Activated naive CD4-positive, alpha-beta T cell treated with anti-CD3 and anti-CD28 coated beads, Interleukin-2, amount 10 ng/mL, durations not matched to agents 7 days and 5 days (primary cell): ENCODE data around the gene GOLGA5.
A peak's percentile ranks its signal among the peaks of the same experiment; 100 is the strongest.
"Not testable (repeated sequence)": the region's sequence is repeated elsewhere in the genome, so short reads cannot be mapped to it uniquely, and the experiment has no call there.

Source experiments
- CTCF ChIA-PET: fragments of 350-600 bp; sonication (Branson Sonifier 250); formaldehyde crosslinking; loops from one replicate; lab custom pipeline; 2021; ENCODE audit warnings: antibody characterized with exemption; lab: Charles Lee
- DNase-seq: peaks from one replicate; pipeline ENCODE4 v3.0.0-alpha.2; 2020
- H3K27ac Mint-ChIP-seq: one replicate; pipeline ENCODE4 v1.8.0; 2021; ENCODE audit warnings: mild to moderate bottlenecking, moderate library complexity, mixed read lengths
- H3K27me3 Mint-ChIP-seq: one replicate; pipeline ENCODE4 v1.8.0; 2021; ENCODE audit warnings: mild to moderate bottlenecking, mixed read lengths
- H3K36me3 Mint-ChIP-seq: one replicate; pipeline ENCODE4 v1.8.0; 2021; ENCODE audit warnings: mixed read lengths
- H3K4me1 Mint-ChIP-seq: one replicate; pipeline ENCODE4 v1.8.0; 2021; ENCODE audit warnings: mixed read lengths
- H3K4me3 Mint-ChIP-seq: one replicate; pipeline ENCODE4 v1.8.0; 2021; ENCODE audit warnings: mild to moderate bottlenecking, moderate library complexity, mixed read lengths
- H3K9me3 Mint-ChIP-seq: one replicate; pipeline ENCODE4 v1.8.0; 2021; ENCODE audit warnings: mixed read lengths

Gene GOLGA5

DNA sequence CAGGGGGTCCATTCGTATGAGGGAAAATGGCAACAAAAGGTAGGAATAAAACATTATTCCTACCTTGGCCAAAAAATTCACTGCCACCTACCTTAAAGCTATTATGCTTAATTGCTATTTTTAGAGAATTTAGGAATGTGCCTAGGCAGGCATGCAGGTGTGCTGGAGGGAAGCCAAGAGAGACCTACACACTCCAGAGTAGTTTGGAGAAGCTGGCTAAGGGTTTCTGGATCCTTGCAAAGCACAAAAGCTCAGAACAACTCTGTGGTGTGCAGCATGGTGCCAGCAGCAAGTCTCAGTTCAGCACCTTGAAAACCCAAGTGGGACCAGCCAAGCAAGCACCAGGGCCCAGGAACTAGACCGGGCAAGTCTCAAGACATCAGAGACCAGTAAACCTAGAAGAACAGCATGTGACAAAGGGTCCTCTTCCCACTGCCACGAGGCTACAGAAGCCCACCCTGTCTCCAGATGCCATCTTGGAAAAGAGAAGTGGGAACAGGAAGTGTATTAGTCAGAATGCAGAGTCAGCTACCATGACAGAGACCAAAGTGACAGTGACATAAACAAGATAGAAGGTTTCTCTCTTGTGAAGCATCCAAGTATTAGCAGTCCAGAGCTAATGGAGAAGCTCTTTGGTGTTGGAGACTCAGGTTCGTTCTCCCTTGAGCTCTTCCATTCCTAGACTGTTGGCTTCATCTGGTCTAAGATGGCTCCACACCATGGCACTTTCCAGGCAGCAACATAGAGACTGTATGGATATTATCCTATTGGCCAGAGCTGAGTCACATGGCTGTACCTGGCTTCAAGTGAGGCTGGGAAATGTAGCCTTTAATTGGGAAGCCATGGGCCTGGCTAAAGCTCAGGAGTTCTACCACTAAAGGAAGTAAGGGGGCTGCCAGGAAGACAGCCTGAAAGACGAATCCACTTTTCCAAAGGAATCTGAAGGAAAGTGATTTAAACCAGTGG lies 30.2 kb upstream of the GOLGA5 start:
- Mint-ChIP-seq H3K4me1 (peaks cover 38% of the 10 kb centered on the region), H3K27me3 (peaks cover 24% of the 10 kb centered on the region)
- H3K36me3 Mint-ChIP-seq, H3K4me3 Mint-ChIP-seq, H3K27ac Mint-ChIP-seq, DNase-seq, H3K9me3 Mint-ChIP-seq, CTCF ChIA-PET: not testable (repeated sequence)

DNA sequence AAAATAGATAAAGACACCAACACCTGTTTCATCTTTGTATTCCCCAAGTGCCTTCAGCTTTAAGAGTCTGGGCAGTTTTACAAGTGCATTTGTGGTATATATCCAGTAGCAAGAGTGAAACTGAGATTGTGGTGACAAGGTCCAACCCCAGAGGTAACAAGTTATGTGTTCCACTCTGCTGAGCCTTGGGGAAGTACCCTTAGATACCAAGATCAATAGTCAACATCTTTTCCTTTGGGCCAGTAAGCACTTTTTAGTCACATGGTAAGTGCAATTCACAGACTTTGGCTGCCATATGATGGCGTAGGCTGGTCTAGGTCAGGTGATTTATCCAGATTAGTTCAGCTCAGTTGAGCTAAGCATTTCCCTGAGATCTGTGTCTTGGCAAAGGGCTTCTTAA lies 25.9 kb upstream of the GOLGA5 start:
- peak overlapping the region; percentile 83 for H3K27ac Mint-ChIP-seq
- CTCF ChIA-PET, result not testable (repeated sequence)

GRCh38 chr14:92768795-92769194 lies 25.3 kb upstream of the GOLGA5 start:
- CTCF ChIA-PET, result no interaction called here
- no peak for DNase-seq
- no peaks in the 10 kb centered on the region for H3K9me3 Mint-ChIP-seq
- peaks cover 26% of the 10 kb centered on the region for H3K4me1 Mint-ChIP-seq
- H3K27ac Mint-ChIP-seq, result peak overlapping the region; percentile 83
- H3K27me3 Mint-ChIP-seq, result peaks cover 16% of the 10 kb centered on the region
- H3K36me3 Mint-ChIP-seq, result no peaks in the 10 kb centered on the region
- H3K4me3 Mint-ChIP-seq, result no peak overlapping the region

More for the DNA sequence above, 25.9 kb upstream of the GOLGA5 start:
- peak; percentile 57 for DNase-seq
- not testable (repeated sequence) for H3K9me3 Mint-ChIP-seq, H3K36me3 Mint-ChIP-seq, H3K4me3 Mint-ChIP-seq
- Mint-ChIP-seq H3K27me3 (peaks cover 16% of the 10 kb centered on the region), H3K4me1 (peaks cover 25% of the 10 kb centered on the region)

DNA sequence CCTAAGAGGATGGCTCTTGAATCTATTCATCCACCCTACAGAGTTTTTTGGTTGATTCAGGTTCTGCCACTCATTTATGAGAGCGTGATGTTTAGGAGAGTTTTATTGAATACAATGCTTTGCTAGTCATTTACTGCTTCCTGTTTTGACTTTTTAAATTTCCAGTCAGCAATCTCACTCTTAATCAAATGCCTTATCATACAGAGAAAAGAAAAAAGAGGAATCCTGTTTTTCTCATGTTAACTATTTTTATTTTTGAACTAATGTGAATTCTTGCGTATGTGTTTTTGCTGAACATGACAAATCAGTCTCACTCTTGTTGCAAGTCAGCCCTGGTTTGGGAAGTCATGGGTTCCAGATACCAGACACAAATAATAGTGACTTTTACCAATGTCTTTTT lies 23.6 kb upstream of the GOLGA5 start:
- Mint-ChIP-seq H3K27me3 (peaks cover 12% of the 10 kb centered on the region), H3K4me1 (peaks cover 38% of the 10 kb centered on the region)
- CTCF ChIA-PET, result no interaction called here

DNA sequence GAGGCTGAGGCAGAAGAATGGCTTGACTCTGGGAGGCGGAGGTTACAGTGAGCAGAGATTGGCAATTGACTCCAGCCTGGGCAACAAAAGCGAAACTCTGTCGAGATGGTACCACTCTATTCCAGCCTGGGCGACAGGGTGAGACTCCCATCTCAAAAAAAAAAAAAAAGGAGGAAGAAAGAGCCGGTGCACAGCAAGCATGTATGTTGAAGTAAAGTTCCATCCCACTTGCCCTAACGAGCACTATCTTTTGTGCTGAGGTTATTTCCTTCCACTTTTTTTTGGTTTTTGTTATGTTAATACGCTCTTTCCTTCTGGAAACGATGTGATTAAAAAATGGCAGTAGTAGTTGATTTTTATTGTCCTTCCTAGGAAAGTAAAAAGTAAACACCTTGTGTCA lies 19.5 kb upstream of the GOLGA5 start:
- CTCF ChIA-PET, result no interaction called here
- H3K36me3 Mint-ChIP-seq, result no peaks in the 10 kb centered on the region
- peaks cover 11% of the 10 kb centered on the region for H3K27me3 Mint-ChIP-seq
- H3K4me1 Mint-ChIP-seq, result peaks cover 27% of the 10 kb centered on the region
- DNase-seq, result no peak
- peaks cover 1% of the 10 kb centered on the region for H3K9me3 Mint-ChIP-seq
- H3K4me3 Mint-ChIP-seq, result no peak overlapping the region
- no peak overlapping the region for H3K27ac Mint-ChIP-seq

More for the DNA sequence above, 23.6 kb upstream of the GOLGA5 start:
- Mint-ChIP-seq H3K4me3 (no peak overlapping the region), H3K36me3 (no peaks in the 10 kb centered on the region), H3K27ac (no peak overlapping the region), H3K9me3 (no peaks in the 10 kb centered on the region)
- no peak for DNase-seq

DNA sequence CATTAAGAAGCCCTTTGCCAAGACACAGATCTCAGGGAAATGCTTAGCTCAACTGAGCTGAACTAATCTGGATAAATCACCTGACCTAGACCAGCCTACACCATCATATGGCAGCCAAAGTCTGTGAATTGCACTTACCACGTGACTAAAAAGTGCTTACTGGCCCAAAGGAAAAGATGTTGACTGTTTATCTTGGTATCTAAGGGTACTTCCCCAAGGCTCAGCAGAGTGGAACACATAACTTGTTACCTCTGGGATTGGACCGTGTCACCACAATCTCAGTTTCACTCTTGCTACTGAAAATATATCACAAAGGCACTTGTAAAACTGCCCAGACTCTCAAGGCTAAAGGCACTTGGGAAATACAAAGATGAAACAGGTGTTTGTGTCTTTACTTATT lies 18.8 kb upstream of the GOLGA5 start:
- H3K4me3 Mint-ChIP-seq, H3K27ac Mint-ChIP-seq, H3K36me3 Mint-ChIP-seq, H3K9me3 Mint-ChIP-seq: not testable (repeated sequence)
- H3K4me1 Mint-ChIP-seq, result peaks cover 33% of the 10 kb centered on the region
- DNase-seq, result peak; percentile 52
- CTCF ChIA-PET, result interaction anchor here (2.9 kb wide), 1 partner anchor 60 kb away, joined by 9 read pairs; no protein-coding TSS in a partner anchor
- H3K27me3 Mint-ChIP-seq, result peaks cover 11% of the 10 kb centered on the region

- DNase-seq, H3K9me3 Mint-ChIP-seq, H3K36me3 Mint-ChIP-seq, H3K27ac Mint-ChIP-seq, CTCF ChIA-PET, H3K27me3 Mint-ChIP-seq, H3K4me3 Mint-ChIP-seq: not testable (repeated sequence)
- H3K4me1 Mint-ChIP-seq, result peaks cover 34% of the 10 kb centered on the region
Measured at GRCh38 chr14:92778868-92779565, 15.1 kb upstream of the GOLGA5 start.

GRCh38 chr14:92780444-92781232 lies 13.5 kb upstream of the GOLGA5 start:
- Mint-ChIP-seq H3K4me1 (peaks cover 23% of the 10 kb centered on the region), H3K4me3 (no peak overlapping the region), H3K27me3 (peaks cover 5% of the 10 kb centered on the region), H3K27ac (no peak overlapping the region), H3K9me3 (peaks cover 1% of the 10 kb centered on the region), H3K36me3 (no peaks in the 10 kb centered on the region)
- CTCF ChIA-PET, result interaction anchor here (0.9 to 1.4 kb wide), 3 partner anchors 9 to 94 kb away, joined by 3 to 4 read pairs (median 4); no protein-coding TSS in a partner anchor
- DNase-seq, result no peak

DNA sequence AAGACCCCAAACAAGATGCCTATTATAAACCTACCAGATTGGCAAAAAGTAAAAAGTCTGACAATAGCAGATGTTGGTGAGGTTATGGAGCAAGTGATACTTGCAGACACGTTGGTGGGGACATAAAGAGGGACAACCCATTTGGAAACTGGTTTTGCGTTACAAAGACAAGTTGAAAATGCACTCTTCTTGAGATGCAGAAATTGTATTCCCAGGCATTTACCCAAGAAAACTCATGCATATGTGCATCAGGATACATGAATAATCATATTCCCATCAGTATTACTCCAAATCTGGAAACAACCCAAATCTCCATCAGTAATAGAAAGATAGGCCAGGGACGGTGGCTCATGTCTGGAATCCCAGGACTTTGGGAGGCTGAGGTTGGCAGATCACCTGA lies 12.8 kb upstream of the GOLGA5 start:
- H3K4me3 Mint-ChIP-seq, result no peak overlapping the region
- no peak overlapping the region for H3K27ac Mint-ChIP-seq
- H3K36me3 Mint-ChIP-seq, result no peaks in the 10 kb centered on the region
- peaks cover 5% of the 10 kb centered on the region for H3K27me3 Mint-ChIP-seq
- no peak for DNase-seq
- peaks cover 1% of the 10 kb centered on the region for H3K9me3 Mint-ChIP-seq
- CTCF ChIA-PET, result interaction anchor here (1.1 to 1.4 kb wide), 2 partner anchors 68 to 94 kb away, joined by 3 to 4 read pairs; no protein-coding TSS in a partner anchor
- peaks cover 27% of the 10 kb centered on the region for H3K4me1 Mint-ChIP-seq

DNA sequence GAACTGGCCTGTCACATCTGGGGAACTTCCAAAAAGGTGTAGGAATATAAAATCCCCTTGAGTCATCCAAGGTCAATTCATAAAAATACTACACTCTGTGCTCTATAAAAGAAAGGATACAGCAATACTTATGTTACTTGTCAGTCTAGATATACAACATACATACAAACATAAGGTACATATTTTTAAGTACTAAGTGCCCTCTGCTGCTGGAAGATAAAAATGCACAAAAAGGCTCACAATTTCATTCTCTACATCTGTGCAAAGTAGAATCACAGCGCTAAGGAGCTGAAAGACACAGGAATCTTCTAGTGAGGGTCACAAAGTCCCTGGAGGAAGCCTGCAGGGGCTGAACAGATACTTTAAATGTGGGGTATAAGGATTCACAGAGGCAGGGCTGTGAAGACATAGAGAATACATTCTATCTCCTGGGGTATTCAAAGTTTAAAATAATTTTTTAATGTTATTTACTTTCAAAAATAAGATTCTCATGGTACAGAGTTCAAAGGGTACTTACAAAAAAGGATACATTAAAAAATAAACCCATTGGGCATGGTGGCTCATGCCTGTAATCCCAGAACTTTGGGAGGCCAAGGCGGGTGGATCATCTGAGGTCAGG lies 10.2 kb upstream of the GOLGA5 start:
- H3K27me3 Mint-ChIP-seq, result no peaks in the 10 kb centered on the region
- no peaks in the 10 kb centered on the region for H3K36me3 Mint-ChIP-seq
- CTCF ChIA-PET, result interaction anchor here (0.6 to 3.5 kb wide), 9 partner anchors 33 to 234 kb away, joined by 3 to 38 read pairs (median 4); no protein-coding TSS in a partner anchor
- no peak overlapping the region for H3K27ac Mint-ChIP-seq
- H3K4me3 Mint-ChIP-seq, result no peak overlapping the region
- H3K9me3 Mint-ChIP-seq, result peaks cover 4% of the 10 kb centered on the region
- DNase-seq, result peak; percentile 52
- peaks cover 25% of the 10 kb centered on the region for H3K4me1 Mint-ChIP-seq

DNA sequence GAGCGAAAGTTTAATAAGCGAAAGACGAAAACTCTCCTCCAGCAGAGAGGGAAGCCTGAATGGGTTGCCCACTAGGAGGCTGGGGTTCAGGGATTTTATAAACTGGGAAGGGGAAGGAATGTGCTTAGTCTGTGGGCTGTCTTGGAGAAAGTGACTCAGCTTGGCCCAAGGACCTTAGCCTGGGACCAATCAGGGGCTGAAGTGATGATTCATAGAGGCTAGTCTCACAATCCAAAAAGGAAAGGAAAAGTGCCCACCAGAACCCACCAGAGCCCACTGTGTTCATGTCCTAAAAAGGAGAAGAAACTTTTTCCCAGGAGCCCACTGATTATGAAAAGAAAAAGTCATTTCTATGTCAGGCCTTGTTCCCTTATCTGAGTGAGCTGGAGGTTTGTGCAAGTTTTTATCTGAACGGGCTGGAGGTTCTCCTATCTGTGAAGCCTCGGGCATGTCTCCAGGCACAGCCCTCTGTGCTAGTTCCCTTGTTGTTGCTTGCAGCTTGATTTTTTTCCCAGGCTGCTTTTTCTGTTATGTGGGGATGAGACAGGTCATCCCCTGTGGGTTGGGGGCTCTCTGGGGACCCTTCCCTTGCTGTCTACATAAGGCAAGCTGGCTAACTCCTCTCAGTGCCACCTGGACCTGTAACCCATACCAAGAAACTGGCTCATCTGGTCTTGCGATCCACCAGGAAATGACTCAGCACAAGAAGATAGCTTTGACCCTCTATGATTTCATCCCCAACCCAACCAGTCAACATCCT lies 8.3 kb upstream of the GOLGA5 start:
- CTCF ChIA-PET, result interaction anchor here (1.3 to 1.7 kb wide), 3 partner anchors 60 to 73 kb away, joined by 3 to 9 read pairs (median 7); no protein-coding TSS in a partner anchor
- H3K27me3 Mint-ChIP-seq, result peaks cover 3% of the 10 kb centered on the region

DNA sequence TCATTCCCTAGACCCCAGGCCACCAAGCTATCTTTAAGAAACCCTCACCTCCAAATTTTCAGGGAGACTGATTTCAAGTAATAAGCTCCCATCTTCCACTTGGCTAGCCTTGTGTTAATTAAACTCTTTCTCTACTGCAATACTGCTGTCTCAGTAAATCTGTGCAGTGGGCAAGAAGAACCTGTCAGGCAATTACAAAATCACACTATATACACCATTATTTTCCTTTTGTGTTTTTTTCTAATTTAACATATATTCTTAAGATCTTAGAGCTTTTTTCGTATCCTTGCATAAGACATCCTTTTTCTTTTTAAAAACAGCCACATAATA lies 7.7 kb upstream of the GOLGA5 start:
- Mint-ChIP-seq H3K27ac (no peak overlapping the region), H3K36me3 (peaks cover 10% of the 10 kb centered on the region), H3K9me3 (peaks cover 22% of the 10 kb centered on the region), H3K27me3 (peaks cover 8% of the 10 kb centered on the region), H3K4me3 (no peak overlapping the region), H3K4me1 (peaks cover 6% of the 10 kb centered on the region)
- CTCF ChIA-PET, result interaction anchor here (1.4 to 1.7 kb wide), 2 partner anchors 71 to 73 kb away, joined by 7 to 9 read pairs; no protein-coding TSS in a partner anchor
- DNase-seq, result no peak

More for the DNA sequence above, 8.3 kb upstream of the GOLGA5 start:
- Mint-ChIP-seq H3K4me3 (no peak overlapping the region), H3K4me1 (peaks cover 8% of the 10 kb centered on the region), H3K27ac (no peak overlapping the region), H3K36me3 (peaks cover 10% of the 10 kb centered on the region), H3K9me3 (peaks cover 19% of the 10 kb centered on the region)
- no peak for DNase-seq

GRCh38 chr14:92787554-92787953 lies 6.6 kb upstream of the GOLGA5 start:
- H3K27me3 Mint-ChIP-seq, result peaks cover 15% of the 10 kb centered on the region
- CTCF ChIA-PET, result no interaction called here
- peaks cover 6% of the 10 kb centered on the region for H3K4me1 Mint-ChIP-seq
- peaks cover 25% of the 10 kb centered on the region for H3K9me3 Mint-ChIP-seq
- no peak overlapping the region for H3K27ac Mint-ChIP-seq
- H3K4me3 Mint-ChIP-seq, result no peak overlapping the region
- DNase-seq, result no peak
- H3K36me3 Mint-ChIP-seq, result peaks cover 14% of the 10 kb centered on the region
